ENCODE results near the gene SKIDA1.

GRCh38 chr10:21475393-21475792 is 50.1 kb downstream of the SKIDA1 start:
- TF ChIP-seq, protein P1, sequence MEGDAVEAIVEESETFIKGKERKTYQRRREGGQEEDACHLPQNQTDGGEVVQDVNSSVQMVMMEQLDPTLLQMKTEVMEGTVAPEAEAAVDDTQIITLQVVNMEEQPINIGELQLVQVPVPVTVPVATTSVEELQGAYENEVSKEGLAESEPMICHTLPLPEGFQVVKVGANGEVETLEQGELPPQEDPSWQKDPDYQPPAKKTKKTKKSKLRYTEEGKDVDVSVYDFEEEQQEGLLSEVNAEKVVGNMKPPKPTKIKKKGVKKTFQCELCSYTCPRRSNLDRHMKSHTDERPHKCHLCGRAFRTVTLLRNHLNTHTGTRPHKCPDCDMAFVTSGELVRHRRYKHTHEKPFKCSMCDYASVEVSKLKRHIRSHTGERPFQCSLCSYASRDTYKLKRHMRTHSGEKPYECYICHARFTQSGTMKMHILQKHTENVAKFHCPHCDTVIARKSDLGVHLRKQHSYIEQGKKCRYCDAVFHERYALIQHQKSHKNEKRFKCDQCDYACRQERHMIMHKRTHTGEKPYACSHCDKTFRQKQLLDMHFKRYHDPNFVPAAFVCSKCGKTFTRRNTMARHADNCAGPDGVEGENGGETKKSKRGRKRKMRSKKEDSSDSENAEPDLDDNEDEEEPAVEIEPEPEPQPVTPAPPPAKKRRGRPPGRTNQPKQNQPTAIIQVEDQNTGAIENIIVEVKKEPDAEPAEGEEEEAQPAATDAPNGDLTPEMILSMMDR (IDR thresholded peaks at IDR 0.05; ENCODE audit: low read depth, low read length) = no peak
- no peak for TF ChIP-seq POLR2A (IDR thresholded peaks at IDR 0.05; ENCODE audit: extremely low read depth, insufficient read length)
- TF ChIP-seq MAX (IDR thresholded peaks at IDR 0.05; ENCODE audit: low read depth, low read length) = no peak
- no peak for TF ChIP-seq MYC (IDR thresholded peaks at IDR 0.05; ENCODE audit: low read depth, low read length)
